GM12864 (cell line): ENCODE results near the gene VAMP2.

ENCODE experiments used
- DNase-seq: peaks from one replicate; pipeline ENCODE4 v3.0.0-alpha.2; 2011; ENCODE audit warnings: low read depth
- H3K4me3 ChIP-seq: 2 replicates; pipeline ENCODE4 v1.5.1; 2011; ENCODE audit warnings: mild to moderate bottlenecking, low read depth, low read length, control low read depth
- TF ChIP-seq, protein P1 (sequence below): IDR thresholded peaks from 2 replicates; pipeline ENCODE4 v1.5.1; 2011; ENCODE audit warnings: low read depth, mild to moderate bottlenecking, moderate library complexity, low read length, control low read depth, inconsistent platforms; ENCODE audit errors: missing control alignments

The VAMP2 gene

DNA sequence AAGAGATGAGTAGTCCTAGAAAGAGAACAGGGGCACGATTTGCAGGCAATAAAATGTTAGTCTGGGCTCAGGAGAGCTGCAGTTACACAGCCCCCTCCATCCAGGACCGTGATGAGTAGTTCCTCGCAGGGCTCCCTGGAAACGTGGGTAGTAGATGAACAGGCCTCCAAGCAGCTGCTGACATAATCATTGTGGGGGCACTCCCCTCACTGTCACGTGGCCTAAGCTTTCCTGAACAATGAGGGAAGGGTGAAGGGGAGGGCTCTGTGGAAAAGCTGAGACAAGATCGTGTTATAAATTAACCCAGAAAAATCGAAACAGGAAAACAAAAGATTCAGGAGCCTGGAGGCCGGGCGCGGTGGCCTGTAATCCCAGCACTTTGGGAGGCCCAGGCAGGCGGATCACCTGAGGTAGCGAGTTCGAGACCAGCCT, 9.2 kb downstream of the VAMP2 start:
- no peak for DNase-seq
- no peak overlapping the region for H3K4me3 ChIP-seq
- TF ChIP-seq, protein P1, sequence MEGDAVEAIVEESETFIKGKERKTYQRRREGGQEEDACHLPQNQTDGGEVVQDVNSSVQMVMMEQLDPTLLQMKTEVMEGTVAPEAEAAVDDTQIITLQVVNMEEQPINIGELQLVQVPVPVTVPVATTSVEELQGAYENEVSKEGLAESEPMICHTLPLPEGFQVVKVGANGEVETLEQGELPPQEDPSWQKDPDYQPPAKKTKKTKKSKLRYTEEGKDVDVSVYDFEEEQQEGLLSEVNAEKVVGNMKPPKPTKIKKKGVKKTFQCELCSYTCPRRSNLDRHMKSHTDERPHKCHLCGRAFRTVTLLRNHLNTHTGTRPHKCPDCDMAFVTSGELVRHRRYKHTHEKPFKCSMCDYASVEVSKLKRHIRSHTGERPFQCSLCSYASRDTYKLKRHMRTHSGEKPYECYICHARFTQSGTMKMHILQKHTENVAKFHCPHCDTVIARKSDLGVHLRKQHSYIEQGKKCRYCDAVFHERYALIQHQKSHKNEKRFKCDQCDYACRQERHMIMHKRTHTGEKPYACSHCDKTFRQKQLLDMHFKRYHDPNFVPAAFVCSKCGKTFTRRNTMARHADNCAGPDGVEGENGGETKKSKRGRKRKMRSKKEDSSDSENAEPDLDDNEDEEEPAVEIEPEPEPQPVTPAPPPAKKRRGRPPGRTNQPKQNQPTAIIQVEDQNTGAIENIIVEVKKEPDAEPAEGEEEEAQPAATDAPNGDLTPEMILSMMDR: no peak

DNA sequence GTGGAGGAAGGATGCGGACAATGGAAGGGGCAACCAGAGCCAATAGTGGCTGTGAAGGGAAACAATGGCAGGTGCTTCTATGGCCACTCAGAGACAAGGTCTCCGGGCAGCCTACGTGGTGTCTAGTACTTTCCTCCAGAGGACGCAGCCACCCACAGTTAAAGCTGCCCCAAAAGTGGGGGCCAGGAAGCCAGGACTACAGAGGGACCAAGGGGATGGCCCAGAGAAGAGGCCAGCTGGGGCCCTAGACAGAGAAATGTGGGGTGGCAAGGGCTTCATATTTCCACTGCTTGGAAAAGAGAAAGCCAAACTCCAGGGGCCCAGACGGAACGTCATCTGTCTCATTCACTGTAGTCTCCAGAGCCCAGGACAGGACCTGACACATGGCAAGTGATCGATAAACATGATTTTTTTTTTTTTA, 9.7 kb downstream of the VAMP2 start:
- no peak for DNase-seq

DNA sequence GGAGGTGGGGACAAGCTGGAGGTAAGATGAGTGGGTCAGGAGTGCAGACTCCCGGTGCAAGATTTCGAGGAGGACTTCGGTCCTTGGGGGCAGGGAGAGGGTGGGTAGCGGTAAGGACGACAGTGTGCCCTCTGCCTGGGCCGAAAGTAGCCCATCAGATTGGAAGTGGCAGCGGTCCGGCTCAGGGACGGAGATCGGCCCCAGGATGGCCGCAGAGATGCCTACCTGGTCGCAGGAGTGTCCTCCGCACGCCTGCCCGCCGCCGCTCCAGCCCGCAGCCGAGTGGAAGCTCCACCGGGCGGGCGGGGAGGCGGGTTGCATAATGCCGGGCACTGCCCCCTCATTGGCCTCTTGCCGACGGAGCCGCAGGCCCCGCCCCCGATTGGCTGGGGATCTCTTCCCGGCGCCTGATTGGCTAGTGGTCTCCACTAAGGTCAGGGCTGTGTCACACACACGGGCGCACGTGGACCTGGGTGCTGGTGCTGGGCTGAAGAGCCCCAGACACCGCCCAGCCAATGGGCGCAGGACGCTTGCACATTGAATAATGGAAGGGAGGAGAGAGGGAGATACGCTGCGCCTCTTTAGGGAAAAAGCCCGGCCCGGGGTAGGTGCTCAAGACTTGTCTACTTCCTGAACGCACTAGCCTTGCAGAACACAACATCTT, 10.5 kb downstream of the VAMP2 start, which contains the start of gene PER1:
TSS of gene PER1 (minus strand) at position 293 of the 664 bp plus-strand sequence. CDS start 1,698 bp downstream, outside the sequence.
- peak; percentile 77 for DNase-seq
- TF ChIP-seq, protein P1: no peak
- peak within 1 kb of the TSS; percentile 60 for H3K4me3 ChIP-seq

More for the DNA sequence above, 9.7 kb downstream of the VAMP2 start:
- TF ChIP-seq, protein P1: no peak
- no peak overlapping the region for H3K4me3 ChIP-seq

DNA sequence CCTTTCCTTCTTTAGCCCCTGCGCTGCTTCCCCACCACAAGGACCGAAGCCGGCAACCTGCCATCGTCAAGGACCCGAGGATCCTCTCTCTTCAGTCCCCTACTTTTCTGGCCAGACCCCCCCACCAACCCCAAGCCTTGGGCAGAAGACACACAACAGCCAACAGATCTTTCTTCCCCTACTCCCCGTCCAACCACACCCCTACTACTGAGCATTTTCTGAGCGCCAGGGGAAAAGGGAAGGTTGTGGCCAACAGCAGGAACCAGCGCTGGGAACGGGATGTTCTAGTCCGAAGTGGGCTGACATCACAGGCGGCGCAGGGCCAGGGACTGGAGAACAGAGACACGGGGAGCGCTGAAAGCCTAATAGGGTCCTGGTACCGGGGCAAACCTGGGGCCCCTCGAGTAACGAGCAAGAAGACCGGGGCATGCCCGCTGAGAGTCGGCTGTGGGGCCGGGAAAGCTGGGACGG, 11.1 kb downstream of the VAMP2 start:
- TF ChIP-seq, protein P1: no peak
- peak overlapping the region; percentile 60 for H3K4me3 ChIP-seq
- DNase-seq: no peak

DNA sequence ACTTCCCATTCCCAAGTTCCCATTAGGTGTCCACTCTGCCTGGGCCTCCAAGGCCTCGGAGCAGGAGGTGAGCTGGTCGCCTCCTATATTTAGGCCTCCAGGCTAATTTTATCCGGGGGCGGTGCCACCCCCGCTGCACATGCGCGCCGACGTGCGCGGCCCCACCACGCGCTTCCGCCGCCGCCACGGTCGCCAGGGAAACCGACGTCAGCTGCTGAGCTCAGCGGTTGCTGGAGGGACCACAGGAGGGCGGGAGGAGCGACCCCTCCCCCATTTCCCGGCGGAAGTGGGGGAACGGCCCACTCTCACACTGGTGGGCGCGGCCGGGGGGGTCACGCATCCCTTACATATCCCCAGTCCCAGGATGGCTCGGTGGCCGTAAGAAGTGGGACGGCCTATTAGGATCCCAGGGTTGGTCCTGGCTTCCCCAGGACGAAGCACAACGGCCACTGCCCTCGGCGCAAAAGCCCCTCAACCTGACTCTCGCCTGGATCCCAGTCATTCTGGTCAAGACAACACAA, 11.6 kb downstream of the VAMP2 start:
- TF ChIP-seq, protein P1: no peak

DNA sequence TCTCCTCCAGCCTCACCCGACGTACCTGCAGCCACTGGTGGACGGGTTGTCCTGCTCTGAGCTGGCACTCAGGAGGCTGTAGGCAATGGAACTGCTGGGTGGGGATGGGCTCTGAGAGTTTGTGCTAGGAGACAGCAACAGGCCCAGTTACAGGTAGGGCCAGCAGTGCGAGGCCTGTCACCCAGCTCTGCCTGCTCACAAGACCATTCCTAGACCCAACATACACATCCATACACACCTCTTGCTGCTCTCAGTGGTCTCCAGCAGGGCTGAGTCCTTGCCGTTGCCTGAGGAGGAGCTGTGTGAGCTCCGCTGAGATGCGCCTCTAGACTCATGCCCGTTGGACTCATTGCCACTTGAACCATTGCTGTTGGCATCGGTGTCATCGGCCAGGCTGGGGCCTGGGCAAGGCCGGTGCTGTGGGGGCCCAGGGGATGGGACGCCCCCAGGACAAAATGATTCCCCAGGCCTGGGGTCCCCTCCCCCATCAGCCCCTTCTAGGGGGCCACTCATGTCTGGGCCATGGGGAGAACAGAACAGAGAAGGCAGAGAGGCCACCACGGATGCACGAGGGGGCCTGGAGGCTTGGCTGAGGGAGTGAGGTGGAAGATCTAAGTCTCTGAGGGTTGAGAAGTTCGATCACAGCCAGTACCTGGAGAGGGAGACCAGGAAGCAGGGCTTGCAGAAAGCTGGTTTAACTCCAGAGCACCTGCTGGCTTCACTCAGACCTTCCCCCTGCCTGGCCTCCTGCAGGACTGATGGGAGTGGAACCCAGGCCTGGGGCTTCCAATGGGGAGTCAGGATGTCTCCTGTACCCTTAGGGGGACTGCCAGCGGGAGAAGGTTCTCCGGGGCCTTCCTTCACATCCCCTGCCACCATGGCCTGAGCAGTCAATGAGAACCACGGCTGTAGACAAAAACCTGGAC, 12.3 kb downstream of the VAMP2 start:
- DNase-seq: no peak
- H3K4me3 ChIP-seq: peak overlapping the region; percentile 60
- TF ChIP-seq, protein P1: no peak

More for the DNA sequence above, 11.6 kb downstream of the VAMP2 start:
- DNase-seq: no peak
- peak overlapping the region; percentile 60 for H3K4me3 ChIP-seq
